WERI-Rb-1 (cell line): ENCODE results near the gene TNRC18.

Experiments
- DNase-seq: peaks from one replicate; pipeline ENCODE4 v3.0.0-alpha.2; 2020
- H3K27ac ChIP-seq: fragments of 250-450 bp; sonication (Bioruptor Pico); 2 replicates; pipeline ENCODE4 v1.5.1; 2020; ENCODE audit warnings: mild to moderate bottlenecking, moderate library complexity
- H3K27me3 ChIP-seq: fragments of 250-450 bp; sonication (Bioruptor Pico); 2 replicates; pipeline ENCODE4 v1.5.1; 2021; ENCODE audit warnings: mild to moderate bottlenecking, low read depth, moderate library complexity; ENCODE audit not compliant: insufficient read depth, severe bottlenecking
- H3K36me3 ChIP-seq: fragments of 250-450 bp; sonication (Bioruptor Pico); 2 replicates; pipeline ENCODE4 v1.5.1; 2020; ENCODE audit warnings: mild to moderate bottlenecking, moderate library complexity
- H3K4me3 ChIP-seq: 2 replicates; pipeline ENCODE4 v1.5.1; 2011; ENCODE audit warnings: low read depth, mild to moderate bottlenecking, control low read depth, low read length
- H3K9me3 ChIP-seq: fragments of 250-450 bp; sonication (Bioruptor Pico); 2 replicates; pipeline ENCODE4 v1.5.1; 2021; ENCODE audit warnings: mild to moderate bottlenecking, moderate library complexity; ENCODE audit not compliant: severe bottlenecking
- CTCF ChIP-seq: IDR thresholded peaks from 2 replicates; pipeline ENCODE4 v1.5.1; 2011; ENCODE audit warnings: low read depth, mild to moderate bottlenecking, control low read depth, inconsistent platforms, low read length

The TNRC18 gene

GRCh38 chr7:5420067-5420880, 3.4 kb downstream of the TNRC18 start:
- TF ChIP-seq CTCF, result no peak
- peak overlapping the region; percentile 28 for H3K4me3 ChIP-seq
- peaks cover 47% of the 10 kb centered on the region for H3K27me3 ChIP-seq
- DNase-seq, result no peak
- no peaks in the 10 kb centered on the region for H3K36me3 ChIP-seq
- no peaks in the 10 kb centered on the region for H3K9me3 ChIP-seq
- no peak overlapping the region for H3K27ac ChIP-seq

GRCh38 chr7:5419539-5420066, 4.0 kb downstream of the TNRC18 start:
- Histone ChIP-seq H3K4me3 (peak overlapping the region; percentile 28), H3K27me3 (peaks cover 43% of the 10 kb centered on the region), H3K27ac (no peak overlapping the region), H3K9me3 (no peaks in the 10 kb centered on the region), H3K36me3 (no peaks in the 10 kb centered on the region)
- TF ChIP-seq CTCF, result no peak
- no peak for DNase-seq

GRCh38 chr7:5418285-5418582, 5.4 kb downstream of the TNRC18 start:
- DNase-seq, result no peak
- no peak for TF ChIP-seq CTCF
- Histone ChIP-seq H3K4me3 (peak overlapping the region; percentile 14; the same call in 1 of the 2 replicates), H3K36me3 (no peaks in the 10 kb centered on the region), H3K9me3 (no peaks in the 10 kb centered on the region), H3K27ac (no peak overlapping the region), H3K27me3 (peaks cover 43% of the 10 kb centered on the region)

- peaks cover 38% of the 10 kb centered on the region for H3K27me3 ChIP-seq
- TF ChIP-seq CTCF, result no peak
- no peak overlapping the region for H3K27ac ChIP-seq
- H3K9me3 ChIP-seq, result no peaks in the 10 kb centered on the region
- DNase-seq, result no peak
- no peak overlapping the region for H3K4me3 ChIP-seq
- no peaks in the 10 kb centered on the region for H3K36me3 ChIP-seq
Observed at GRCh38 chr7:5417106-5418071, 6.2 kb downstream of the TNRC18 start.

- Histone ChIP-seq H3K27ac (no peak overlapping the region), H3K4me3 (no peak overlapping the region), H3K27me3 (peaks cover 17% of the 10 kb centered on the region), H3K36me3 (no peaks in the 10 kb centered on the region), H3K9me3 (no peaks in the 10 kb centered on the region)
- TF ChIP-seq CTCF, result no peak
- DNase-seq, result no peak
Observed at GRCh38 chr7:5414916-5415315, 8.7 kb downstream of the TNRC18 start.
